ENCODE data around the gene TRERF1. TPM values are rescaled to one million over a fixed set of nuclear protein-coding genes. Genes with fewer than 3 reads are reported as not detected.

Gene TRERF1
- 22.3 to 24.3 TPM (median 23.9 TPM) in 3 replicates for total RNA-seq (2021)
- Bru-seq, nascent RNA = percentile 81 among the genes with signal in this experiment
- long read RNA-seq, experiment 1, full-length matches to known transcripts = 2 of 101 reads
- long read RNA-seq, experiment 1, partial matches to known transcripts = 48 of 101 reads
- long read RNA-seq, experiment 1, other reads (novel, unspliced or antisense) = 51 of 101 reads
- long read RNA-seq, experiment 2, partial matches to known transcripts = 16 of 32 reads
- long read RNA-seq, experiment 2, other reads (novel, unspliced or antisense) = 16 of 32 reads
- long read RNA-seq, experiment 3, partial matches to known transcripts = 0 of 1 reads
- long read RNA-seq, experiment 3, other reads (novel, unspliced or antisense) = 1 of 1 reads

DNA sequence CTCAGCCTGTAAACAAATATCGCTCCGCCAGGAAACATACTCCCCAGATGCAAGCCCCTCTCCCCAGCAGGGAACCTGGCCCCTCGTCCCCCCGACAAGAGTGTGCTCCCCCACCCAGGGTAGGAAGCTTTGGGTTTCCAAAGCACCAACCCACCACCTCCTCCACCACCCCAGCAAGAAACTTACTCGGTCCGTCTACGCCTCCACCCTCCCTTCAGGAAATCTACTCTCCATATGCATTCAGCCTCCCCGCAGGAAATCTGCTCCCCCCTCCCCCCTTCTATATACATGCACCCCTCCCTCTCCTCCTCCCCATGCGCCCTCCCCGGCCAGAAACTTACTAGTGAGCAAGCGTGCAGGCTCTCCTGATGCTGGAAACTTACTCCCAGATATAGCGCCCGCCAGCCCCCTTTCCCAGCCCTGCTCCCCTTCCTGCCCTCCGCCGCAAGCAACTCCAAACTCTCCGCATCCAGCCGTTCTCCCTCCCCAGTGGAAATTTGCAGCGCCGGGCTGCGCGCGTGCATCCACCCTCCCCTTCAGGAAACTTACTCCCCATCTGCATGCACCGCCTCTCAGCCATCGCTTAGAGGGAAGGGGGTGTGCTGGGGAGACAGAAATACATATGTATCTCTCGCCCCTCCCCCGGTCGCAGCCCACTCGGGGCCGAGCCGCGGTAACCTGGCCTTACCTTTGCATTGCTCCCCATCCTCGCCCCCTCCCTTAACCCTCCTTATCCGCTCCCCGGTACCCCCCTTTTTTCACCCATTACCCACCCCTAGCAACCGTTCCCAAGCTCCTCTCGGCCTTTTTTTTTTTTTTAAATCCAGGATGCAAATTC is at the start of gene TRERF1:
TRERF1 (minus strand) TSS at position 594 of the 838 bp plus-strand sequence. CDS start 182,336 bp downstream, outside the sequence.
- ChIA-PET POLR2A (interaction anchor here (0.9 to 3.2 kb wide), 4 partner anchors 10 to 191 kb away, joined by 3 to 26 read pairs (median 14); partner anchors contain the start of gene UBR2), CTCF (interaction anchor here (0.6 to 5.3 kb wide), 9 partner anchors 10 to 530 kb away, joined by 3 to 60 read pairs (median 3); partner anchors contain the start of genes BYSL, CNPY3 and MED20)
- peak within 1 kb of the TSS; percentile 99 for H3K27ac Mint-ChIP-seq
- ATAC-seq (peak; percentile 13), DNase-seq (ENCODE audit: low spot score) (peak; percentile 87)
- peaks cover 54% of the 10 kb centered on the region for H3K4me1 Mint-ChIP-seq
- H3K4me3 Mint-ChIP-seq = peak within 1 kb of the TSS; percentile 100
- H3K27me3 Mint-ChIP-seq (ENCODE audit: low read depth) = peaks cover 4% of the 10 kb centered on the region
- H3K9me3 Mint-ChIP-seq = no peaks in the 10 kb centered on the region
- no peaks in the 10 kb centered on the region; the same call in 1 of the 2 replicates for H3K36me3 Mint-ChIP-seq
- TF ChIP-seq MAX (CRISPR knock-in tag; IDR thresholded peaks at IDR 0.05) = no peak; the same call in 1 of the 2 replicates
- no peak for TF ChIP-seq RORB (CRISPR knock-in tag; IDR thresholded peaks at IDR 0.05)
- TF ChIP-seq E2F5 (CRISPR knock-in tag; IDR thresholded peaks at IDR 0.05) = 0 out of 2 replicates have a peak, but pooled peaks have one; percentile 35
- 0 out of 2 replicates have a peak, but pooled peaks have one; percentile 60 for TF ChIP-seq KAT7 (CRISPR knock-in tag; IDR thresholded peaks at IDR 0.05; ENCODE audit: borderline replicate concordance)
- 0 out of 2 replicates have a peak, but pooled peaks have one; percentile 6 for TF ChIP-seq FOXK1 (CRISPR knock-in tag; IDR thresholded peaks at IDR 0.05)
- no peak for TF ChIP-seq FOXP1 (CRISPR knock-in tag; IDR thresholded peaks at IDR 0.05; ENCODE audit: borderline replicate concordance)
- no peak for TF ChIP-seq NR1H2 (CRISPR knock-in tag; IDR thresholded peaks at IDR 0.05)
- no peak for TF ChIP-seq GRHL2 (CRISPR knock-in tag; IDR thresholded peaks at IDR 0.05; ENCODE audit: insufficient replicate concordance, severe bottlenecking)
- no peak for TF ChIP-seq ZNF138 (CRISPR knock-in tag; conservative IDR thresholded peaks at IDR 0.05)
- no peak for TF ChIP-seq JAZF1 (CRISPR knock-in tag; IDR thresholded peaks at IDR 0.05)
- TF ChIP-seq, protein P1, sequence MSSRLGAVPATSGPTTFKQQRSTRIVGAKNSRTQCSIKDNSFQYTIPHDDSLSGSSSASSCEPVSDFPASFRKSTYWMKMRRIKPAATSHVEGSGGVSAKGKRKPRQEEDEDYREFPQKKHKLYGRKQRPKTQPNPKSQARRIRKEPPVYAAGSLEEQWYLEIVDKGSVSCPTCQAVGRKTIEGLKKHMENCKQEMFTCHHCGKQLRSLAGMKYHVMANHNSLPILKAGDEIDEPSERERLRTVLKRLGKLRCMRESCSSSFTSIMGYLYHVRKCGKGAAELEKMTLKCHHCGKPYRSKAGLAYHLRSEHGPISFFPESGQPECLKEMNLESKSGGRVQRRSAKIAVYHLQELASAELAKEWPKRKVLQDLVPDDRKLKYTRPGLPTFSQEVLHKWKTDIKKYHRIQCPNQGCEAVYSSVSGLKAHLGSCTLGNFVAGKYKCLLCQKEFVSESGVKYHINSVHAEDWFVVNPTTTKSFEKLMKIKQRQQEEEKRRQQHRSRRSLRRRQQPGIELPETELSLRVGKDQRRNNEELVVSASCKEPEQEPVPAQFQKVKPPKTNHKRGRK (CRISPR knock-in tag; IDR thresholded peaks at IDR 0.05; ENCODE audit: borderline replicate concordance) = no peak
- peak; percentile 42; the same call in 1 of the 2 replicates for TF ChIP-seq CBFB (CRISPR knock-in tag; IDR thresholded peaks at IDR 0.05; ENCODE audit: low read depth)

- DNase-seq (ENCODE audit: low spot score) (peak; percentile 24), ATAC-seq (peak; percentile 80)
- Mint-ChIP-seq H3K9me3 (peaks cover 14% of the 10 kb centered on the region), H3K27ac (no peak overlapping the region), H3K4me1 (no peaks in the 10 kb centered on the region), H3K36me3 (no peaks in the 10 kb centered on the region), H3K4me3 (no peak overlapping the region), H3K27me3 (ENCODE audit: low read depth) (no peaks in the 10 kb centered on the region; the same call in none of the 2 replicates)
- ChIA-PET POLR2A (interaction anchor here (0.6 kb wide), 1 partner anchor 73 kb away, joined by 3 read pairs; no protein-coding TSS in a partner anchor), CTCF (interaction anchor here (0.6 to 2.0 kb wide), 5 partner anchors 11 to 176 kb away, joined by 3 to 14 read pairs (median 4); partner anchors contain the start of gene UBR2)
- TF ChIP-seq, protein P2, sequence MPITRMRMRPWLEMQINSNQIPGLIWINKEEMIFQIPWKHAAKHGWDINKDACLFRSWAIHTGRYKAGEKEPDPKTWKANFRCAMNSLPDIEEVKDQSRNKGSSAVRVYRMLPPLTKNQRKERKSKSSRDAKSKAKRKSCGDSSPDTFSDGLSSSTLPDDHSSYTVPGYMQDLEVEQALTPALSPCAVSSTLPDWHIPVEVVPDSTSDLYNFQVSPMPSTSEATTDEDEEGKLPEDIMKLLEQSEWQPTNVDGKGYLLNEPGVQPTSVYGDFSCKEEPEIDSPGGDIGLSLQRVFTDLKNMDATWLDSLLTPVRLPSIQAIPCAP (CRISPR knock-in tag; IDR thresholded peaks at IDR 0.05) = no peak
- TF ChIP-seq ZNF219 (CRISPR knock-in tag; IDR thresholded peaks at IDR 0.05; ENCODE audit: borderline replicate concordance) = no peak
- no peak for TF ChIP-seq GTF2I (CRISPR knock-in tag; conservative IDR thresholded peaks at IDR 0.05)
- no peak for TF ChIP-seq ZNF263 (CRISPR knock-in tag; IDR thresholded peaks at IDR 0.05; ENCODE audit: low read depth)
- TF ChIP-seq ZNF121 (CRISPR knock-in tag; IDR thresholded peaks at IDR 0.05) = no peak
- TF ChIP-seq SMAD4 (CRISPR knock-in tag; IDR thresholded peaks at IDR 0.05) = no peak
- TF ChIP-seq CREB1 (CRISPR knock-in tag; IDR thresholded peaks at IDR 0.05) = no peak
- no peak for TF ChIP-seq NR2C2 (CRISPR knock-in tag; IDR thresholded peaks at IDR 0.05)
- no peak for TF ChIP-seq GABPB1 (CRISPR knock-in tag; IDR thresholded peaks at IDR 0.05)
- TF ChIP-seq, protein P3, sequence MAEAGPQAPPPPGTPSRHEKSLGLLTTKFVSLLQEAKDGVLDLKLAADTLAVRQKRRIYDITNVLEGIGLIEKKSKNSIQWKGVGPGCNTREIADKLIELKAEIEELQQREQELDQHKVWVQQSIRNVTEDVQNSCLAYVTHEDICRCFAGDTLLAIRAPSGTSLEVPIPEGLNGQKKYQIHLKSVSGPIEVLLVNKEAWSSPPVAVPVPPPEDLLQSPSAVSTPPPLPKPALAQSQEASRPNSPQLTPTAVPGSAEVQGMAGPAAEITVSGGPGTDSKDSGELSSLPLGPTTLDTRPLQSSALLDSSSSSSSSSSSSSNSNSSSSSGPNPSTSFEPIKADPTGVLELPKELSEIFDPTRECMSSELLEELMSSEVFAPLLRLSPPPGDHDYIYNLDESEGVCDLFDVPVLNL (CRISPR knock-in tag; IDR thresholded peaks at IDR 0.05; ENCODE audit: borderline replicate concordance, low read depth) = no peak
- TF ChIP-seq ATF3 (CRISPR knock-in tag; conservative IDR thresholded peaks at IDR 0.05) = no peak
- no peak for TF ChIP-seq HMGA2 (CRISPR knock-in tag; IDR thresholded peaks at IDR 0.05)
- no peak for TF ChIP-seq OVOL2 (CRISPR knock-in tag; IDR thresholded peaks at IDR 0.05; ENCODE audit: borderline replicate concordance)
Observed at GRCh38 chr6:42498473-42499128, 46.9 kb upstream of the TRERF1 start.

Data from WTC11 (cell line).